ENCODE results near the gene SELENOO.

The SELENOO gene

DNA sequence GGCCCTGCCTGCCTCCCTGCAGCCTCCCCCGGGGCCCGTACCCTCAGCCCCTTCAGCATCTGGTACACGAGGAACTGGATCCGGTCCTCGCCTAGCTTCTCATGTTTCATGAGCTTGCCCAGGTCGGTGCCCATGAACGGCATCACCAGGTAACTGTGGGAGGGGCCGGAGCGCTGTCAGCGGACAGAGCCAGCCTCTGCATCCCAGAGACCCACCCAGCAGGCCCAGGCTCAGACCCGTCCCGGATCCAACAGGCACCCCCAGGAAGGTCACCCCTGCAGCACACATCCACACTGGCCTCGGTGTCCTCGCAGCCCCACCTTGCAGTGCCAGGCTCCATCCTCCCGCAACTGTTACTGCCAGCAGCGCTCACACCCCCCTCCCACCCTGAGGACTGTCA lies 56.2 kb downstream of the SELENOO start:
- no peak for DNase-seq

GRCh38 chr22:50257451-50258360 lies 56.9 kb downstream of the SELENOO start:
- DNase-seq, result no peak

- DNase-seq, result no peak
Observed at GRCh38 chr22:50258361-50259292, 57.8 kb downstream of the SELENOO start.

DNA sequence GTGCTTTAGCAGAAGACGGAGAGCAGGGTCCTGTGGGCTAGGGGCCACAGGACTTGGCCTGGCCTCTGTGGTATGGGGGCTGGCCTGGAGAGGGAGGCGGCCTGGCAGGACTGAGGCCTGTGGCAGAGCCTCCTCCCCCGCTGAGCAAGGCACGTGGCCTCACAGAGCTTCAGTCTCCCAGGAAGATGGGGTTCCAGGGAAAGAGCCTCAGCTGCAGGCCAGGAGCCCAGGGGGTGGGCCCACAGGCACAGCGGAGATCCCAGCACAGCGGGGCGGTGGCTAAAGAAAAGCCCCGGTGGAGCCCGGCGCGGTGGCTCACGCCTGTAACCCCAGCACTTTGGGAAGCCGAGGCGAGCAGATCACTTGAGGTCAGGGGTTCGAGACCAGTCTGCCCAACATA lies 58.5 kb downstream of the SELENOO start:
- DNase-seq, result no peak

DNA sequence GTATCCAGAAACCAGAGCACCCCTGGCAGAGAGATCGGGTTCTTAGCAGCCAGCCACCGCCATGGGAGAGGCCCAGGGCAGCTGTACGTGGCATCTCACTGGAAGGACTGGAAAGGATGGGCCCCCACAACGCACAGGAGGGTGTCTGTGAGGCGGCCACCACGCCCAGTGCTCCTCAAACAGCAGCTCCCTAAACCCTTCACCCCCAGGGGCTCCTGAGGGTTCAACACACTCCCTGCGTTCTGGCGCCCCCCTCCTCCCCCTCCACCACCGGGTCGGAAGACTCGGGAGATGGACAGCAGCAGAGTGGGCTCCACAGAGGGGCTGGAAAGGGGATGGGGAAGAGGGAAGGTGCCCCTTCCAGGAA lies 59.6 kb downstream of the SELENOO start:
- DNase-seq, result no peak

DNA sequence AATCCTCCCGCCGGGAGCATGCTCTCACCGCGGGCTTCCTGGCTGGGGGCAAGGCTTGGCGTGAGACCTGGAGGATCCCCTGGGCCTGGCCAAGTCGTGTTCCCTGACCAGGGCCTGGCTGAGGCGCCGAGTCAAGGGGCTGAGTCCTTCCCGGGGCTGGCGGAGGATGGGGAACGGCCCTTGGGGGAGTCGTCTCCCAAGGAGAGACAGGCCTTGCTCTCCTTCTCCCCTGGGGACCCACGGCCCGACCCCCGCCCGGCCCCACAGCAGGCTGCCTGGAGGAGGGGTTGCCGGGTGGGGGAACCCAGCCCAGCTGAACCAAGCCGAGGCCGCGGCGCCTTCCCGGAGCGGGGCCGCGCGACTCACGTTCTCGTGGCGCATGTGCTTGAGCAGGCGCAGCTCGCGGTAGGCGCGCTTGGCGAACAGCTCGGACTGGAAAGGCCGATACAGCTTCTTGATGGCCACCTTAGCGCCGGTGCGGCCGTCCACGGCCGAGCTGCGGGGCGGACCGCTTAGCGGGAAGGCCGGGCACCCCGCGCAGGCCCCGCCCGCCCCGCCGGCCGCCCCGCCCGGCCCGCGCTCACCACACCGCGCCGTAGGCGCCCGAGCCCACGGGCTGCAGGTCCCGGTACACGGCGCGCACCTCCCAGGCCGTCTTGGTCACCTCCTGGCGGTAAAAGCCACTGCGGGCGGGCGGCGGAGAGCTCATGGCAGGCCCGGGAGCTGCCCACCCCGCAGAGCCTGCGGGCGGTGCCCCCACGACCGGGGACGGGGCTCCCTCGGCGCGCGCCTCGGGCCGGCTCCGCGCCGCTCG lies 60.2 kb downstream of the SELENOO start:
- peak; percentile 40 for DNase-seq

GRCh38 chr22:50261615-50262459 lies 61.0 kb downstream of the SELENOO start, which contains the start of gene MAPK12:
TSS of gene MAPK12 (minus strand) at chr22:50261683. CDS start at chr22:50261509, 174 bp downstream.
- DNase-seq, result no peak

- no peak for DNase-seq
Observed at GRCh38 chr22:50262460-50262911, 61.7 kb downstream of the SELENOO start.

GRCh38 chr22:50262973-50263617 lies 62.3 kb downstream of the SELENOO start:
- no peak for DNase-seq

DNA sequence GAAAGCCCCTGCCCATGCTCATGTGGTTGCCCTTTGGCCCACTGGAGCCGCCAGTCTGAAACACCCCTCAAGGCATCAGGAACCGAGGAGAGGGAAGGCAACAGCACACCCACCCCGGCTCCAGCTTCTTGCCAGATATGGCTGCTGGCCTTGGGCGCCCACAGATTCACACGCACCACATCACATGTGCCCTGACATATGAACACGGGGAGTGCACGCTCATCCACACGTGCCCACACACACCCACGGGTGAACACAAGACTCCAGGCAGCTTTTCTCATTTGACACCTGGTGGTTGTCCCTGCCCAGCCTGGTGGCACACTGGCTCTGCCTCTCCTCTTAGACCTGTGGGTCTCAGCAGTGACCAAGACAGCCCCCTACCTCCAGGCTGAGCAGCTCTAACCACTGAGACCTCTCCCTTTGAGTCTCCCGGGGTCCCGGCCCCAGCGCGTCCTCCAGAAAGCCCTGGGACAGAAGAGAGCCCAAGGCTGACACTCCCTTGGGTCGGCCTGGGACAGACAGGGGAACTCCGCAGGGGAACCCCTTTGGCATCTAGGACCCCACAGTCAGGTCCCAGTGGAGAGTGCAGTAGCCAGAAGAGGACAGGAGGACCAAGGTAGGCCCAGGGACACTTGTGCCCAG lies 63.4 kb downstream of the SELENOO start:
- no peak for DNase-seq

- DNase-seq, result no peak
Observed at GRCh38 chr22:50264946-50265669, 64.3 kb downstream of the SELENOO start.

GRCh38 chr22:50266994-50267393 lies 66.2 kb downstream of the SELENOO start:
- no peak for DNase-seq
